NCI-H1930 (cell line): Measurements from ENCODE around the gene C9orf72.

Experiments used
- DNase-seq, 2 experiments: peaks; one replicate each; lab custom pipeline; 2025; lab: John Stamatoyannopoulos, UW

The C9orf72 gene

GRCh38 chr9:27581826-27582225 is 8.5 kb upstream of the C9orf72 start:
- DNase-seq, result no peak

GRCh38 chr9:27573634-27574590 is 631 bp upstream of the C9orf72 start:
- peak; percentile 99 to 100 for DNase-seq

DNA sequence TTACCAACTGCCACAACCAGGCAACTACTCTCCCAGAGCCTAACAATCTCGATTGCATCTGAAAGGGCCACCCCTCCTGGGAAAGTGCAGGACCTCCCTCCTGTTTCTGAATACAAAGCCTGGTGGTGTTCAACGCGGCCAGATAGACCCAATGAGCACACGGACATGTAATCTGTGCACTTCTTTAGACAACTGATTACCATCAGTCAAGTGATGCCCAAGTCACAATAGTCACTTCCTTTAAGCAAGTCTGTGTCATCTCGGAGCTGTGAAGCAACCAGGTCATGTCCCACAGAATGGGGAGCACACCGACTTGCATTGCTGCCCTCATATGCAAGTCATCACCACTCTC is 739 bp downstream of the C9orf72 start:
- DNase-seq, result no peak

GRCh38 chr9:27572061-27572460 is 1.2 kb downstream of the C9orf72 start:
- no peak for DNase-seq

- no peak for DNase-seq
These were observed 2.3 kb downstream of the C9orf72 start for GRCh38 chr9:27571011-27571410.

GRCh38 chr9:27569406-27569805 is 3.9 kb downstream of the C9orf72 start:
- DNase-seq, result no peak

- no peak for DNase-seq
These were observed 7.2 kb downstream of the C9orf72 start for GRCh38 chr9:27566118-27566517.

GRCh38 chr9:27565696-27566095 is 7.6 kb downstream of the C9orf72 start:
- DNase-seq, result no peak

DNA sequence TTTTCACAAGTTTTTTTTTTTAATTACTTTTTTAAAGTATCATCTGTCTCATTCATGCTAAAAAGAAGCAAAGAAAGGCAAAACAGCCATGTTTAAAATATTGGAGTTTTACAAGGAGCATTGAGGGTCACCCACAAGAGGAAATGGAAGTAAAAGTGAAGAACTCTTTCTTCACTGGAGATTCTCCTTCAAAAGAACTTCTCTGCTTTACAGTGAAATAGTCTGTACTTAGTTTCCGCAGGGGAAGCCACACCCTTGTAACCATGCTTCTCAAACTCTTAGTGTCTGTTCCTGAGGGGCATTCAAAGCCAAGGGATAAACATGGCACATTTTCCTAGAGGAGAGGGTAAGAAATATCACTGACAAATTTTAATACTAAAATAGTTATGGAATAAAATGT is 8.6 kb downstream of the C9orf72 start:
- DNase-seq, result no peak

DNA sequence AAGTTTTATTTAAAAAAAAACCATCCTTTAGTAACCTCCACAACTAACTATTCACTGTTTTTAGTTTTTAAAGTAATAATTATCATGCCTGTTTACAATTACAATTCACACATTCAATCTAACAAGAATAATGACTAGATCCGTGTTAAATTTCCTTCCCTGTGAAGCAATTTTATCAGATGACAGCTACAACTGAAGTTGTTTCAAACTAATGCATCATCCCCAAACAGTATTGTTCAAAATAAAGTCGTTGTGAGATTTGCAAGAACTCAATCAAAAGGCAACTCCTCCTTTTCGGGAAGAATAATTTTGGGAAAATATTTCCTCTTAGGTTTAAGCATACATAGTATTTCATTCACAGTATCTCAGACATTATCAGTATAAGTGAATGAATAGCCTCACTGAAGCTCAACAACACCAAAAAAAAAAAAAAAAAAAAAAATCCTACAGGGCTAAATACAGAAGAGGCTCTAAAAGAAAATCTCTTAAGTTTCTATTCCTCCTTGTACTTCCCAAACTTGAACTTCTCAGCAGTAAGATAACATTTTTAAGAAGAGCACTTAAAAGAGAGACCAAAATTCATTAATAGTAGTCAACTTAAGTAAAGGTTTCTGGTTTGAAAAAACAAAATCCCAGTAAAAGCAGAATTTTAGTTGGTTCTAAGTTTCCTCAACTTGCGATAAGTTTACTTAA is 9.4 kb downstream of the C9orf72 start:
- DNase-seq, result no peak

- DNase-seq, result no peak
These were observed 11.6 kb downstream of the C9orf72 start for GRCh38 chr9:27561685-27562084.

- DNase-seq, result no peak
These were observed 12.8 kb downstream of the C9orf72 start for GRCh38 chr9:27560457-27560856.

- DNase-seq, result no peak
These were observed 15.0 kb downstream of the C9orf72 start for GRCh38 chr9:27558307-27558706.

GRCh38 chr9:27556470-27556869 is 16.8 kb downstream of the C9orf72 start:
- DNase-seq, result no peak

GRCh38 chr9:27554712-27555111 is 18.6 kb downstream of the C9orf72 start:
- no peak for DNase-seq

GRCh38 chr9:27549196-27549755 is 24.0 kb downstream of the C9orf72 start:
- DNase-seq, result no peak

DNA sequence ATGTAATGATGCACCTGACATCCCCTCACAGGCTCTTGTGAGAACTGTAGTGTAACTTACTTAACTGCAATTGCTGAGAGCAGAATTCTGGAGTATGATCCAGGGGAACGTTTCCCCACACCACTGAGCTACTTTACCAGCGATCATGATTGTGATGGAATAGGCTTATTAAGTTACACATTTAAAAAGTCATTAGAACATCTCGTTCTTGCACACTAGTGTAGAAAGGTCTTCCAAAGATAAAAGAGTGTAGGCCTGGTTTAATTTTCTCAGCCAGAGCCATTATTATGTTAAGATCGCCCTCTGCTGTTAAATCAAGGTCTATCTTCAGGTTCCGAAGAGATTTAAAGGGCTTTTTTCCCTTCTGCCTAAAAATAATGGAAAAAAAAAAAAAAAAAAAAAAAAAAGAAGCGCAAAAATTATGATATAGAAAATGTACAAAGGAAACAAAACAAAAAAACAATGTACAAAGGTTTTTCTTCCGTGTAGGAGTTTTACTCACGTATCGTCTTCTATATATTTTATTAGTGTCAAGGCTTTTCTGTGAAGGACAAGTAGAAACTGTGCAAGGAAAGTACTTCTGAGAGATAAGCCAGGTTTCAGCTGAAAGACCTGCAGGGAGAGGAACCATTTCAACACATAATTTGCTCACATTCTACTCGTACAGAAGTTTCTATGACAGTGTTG is 25.1 kb downstream of the C9orf72 start:
- DNase-seq, result no peak

- DNase-seq, result no peak
These were observed 27.8 kb downstream of the C9orf72 start for GRCh38 chr9:27545471-27545870.

DNA sequence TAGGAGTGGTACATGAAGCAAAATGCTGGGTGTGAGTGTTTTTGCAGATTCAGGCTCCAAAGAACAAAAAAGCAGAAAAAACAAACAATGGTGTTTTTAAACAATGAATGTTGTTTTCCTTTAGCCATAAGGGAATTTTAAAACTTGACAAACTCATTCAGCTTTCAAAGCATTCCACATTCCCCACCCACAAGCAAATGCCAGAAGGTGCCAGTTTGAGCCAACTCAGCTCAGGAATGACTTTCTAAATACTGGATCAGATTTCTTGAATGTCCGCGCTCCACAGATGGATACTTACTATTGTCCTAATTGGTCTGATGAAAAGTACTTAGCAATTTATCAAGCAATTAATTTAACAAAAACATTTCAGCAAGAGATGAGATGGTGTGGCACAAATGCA is 30.8 kb downstream of the C9orf72 start:
- DNase-seq, result no peak

DNA sequence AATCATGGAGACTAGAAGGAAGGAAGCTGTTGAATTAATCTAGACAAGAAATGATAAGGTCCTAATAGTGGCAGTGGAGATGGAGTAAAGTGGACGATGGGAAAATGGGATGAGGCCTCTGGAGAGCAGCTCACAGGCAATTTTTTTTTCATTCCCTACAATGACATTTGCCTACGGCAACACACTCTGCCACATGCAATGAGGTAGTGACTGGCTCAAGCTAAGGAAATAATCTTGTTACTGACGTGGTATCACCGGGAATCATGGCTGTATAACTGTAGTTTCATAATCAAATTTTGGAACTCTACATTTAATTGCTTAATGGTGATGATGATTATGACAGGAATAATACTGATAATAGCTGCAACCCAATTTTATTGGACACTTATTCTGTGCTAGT is 31.5 kb downstream of the C9orf72 start:
- no peak for DNase-seq

GRCh38 chr9:27540502-27540901 is 32.8 kb downstream of the C9orf72 start:
- no peak for DNase-seq
